Panc1 (cell line): ENCODE results near the gene PDE8B. TPM values are rescaled to one million over a fixed set of nuclear protein-coding genes. Genes with fewer than 3 reads are reported as not detected.

ENCODE experiments used
- ATAC-seq: fragments of 200-7000 bp; cut with Tn5 transposase; 2 replicates; pipeline ENCODE4 v1.9.1; 2020; ENCODE audit warnings: mild to moderate bottlenecking, moderate library complexity
- Bru-seq: library from RNA; stranded (reverse); fragments of 400-500 nt; gene quantifications from one replicate; lab custom pipeline; 2021; lab: Mats Ljungman, UMichigan
- BruChase-seq, 2 experiments: library from RNA; stranded (reverse); fragments of 400-500 nt; gene quantifications; one replicate each; lab custom pipeline; 2021; lab: Mats Ljungman, UMichigan
- BruUV-seq: library from RNA; stranded (reverse); fragments of 400-500 nt; replicated peaks from 2 replicates; lab custom pipeline; 2021; lab: Mats Ljungman, UMichigan
- CTCF ChIA-PET: fragments of 300-600 bp; sonication (Branson Sonifier 250); formaldehyde crosslinking; loops from one replicate; lab custom pipeline; 2022; ENCODE audit warnings: antibody characterized with exemption; lab: Charles Lee
- POLR2A ChIA-PET: fragments of 300-600 bp; sonication (Branson Sonifier 250); formaldehyde crosslinking; loops from one replicate; lab custom pipeline; 2022; ENCODE audit warnings: antibody characterized with exemption; lab: Charles Lee
- DNase-seq: peaks from one replicate; pipeline ENCODE4 v3.0.0-alpha.2; 2010; ENCODE audit warnings: low read depth, low spot score
- H3K27ac ChIP-seq: 2 replicates; pipeline ENCODE4 v1.5.1; 2011; ENCODE audit warnings: mild to moderate bottlenecking, low read length, inconsistent platforms
- H3K27me3 ChIP-seq: fragments of 200-500 bp; sonication (Bioruptor generic); 2 replicates; pipeline ENCODE4 v1.6.0; 2014; ENCODE audit warnings: low read length, inconsistent platforms; ENCODE audit not compliant: control insufficient read depth, insufficient read depth
- H3K36me3 ChIP-seq: fragments of 200-500 bp; sonication (Bioruptor generic); 2 replicates; pipeline ENCODE4 v1.5.1; 2014; ENCODE audit warnings: inconsistent platforms, mild to moderate bottlenecking, low read length, moderate library complexity; ENCODE audit not compliant: control insufficient read depth, insufficient read depth
- H3K4me1 ChIP-seq: 2 replicates; pipeline ENCODE4 v1.5.1; 2011; ENCODE audit warnings: inconsistent platforms, mild to moderate bottlenecking, low read length, moderate library complexity; ENCODE audit not compliant: control insufficient read depth, insufficient read depth
- H3K4me3 ChIP-seq, 2 experiments: 2 replicates each; pipeline ENCODE4 v1.5.1; 2011 to 2012; ENCODE audit warnings: low read depth in 2 of 2, low read length in 2 of 2, mild to moderate bottlenecking in 2 of 2, inconsistent platforms in 1 of 2, moderate library complexity in 1 of 2
- H3K9me3 ChIP-seq: fragments of 200-500 bp; sonication (Bioruptor generic); 2 replicates; pipeline ENCODE4 v1.5.1; 2014; ENCODE audit warnings: low read depth, mild to moderate bottlenecking, inconsistent platforms, low read length, moderate library complexity; ENCODE audit not compliant: control insufficient read depth, insufficient read depth
- CTCF ChIP-seq: fragments of 450-650 bp; IDR thresholded peaks from 2 replicates; pipeline ENCODE4 v1.5.1; 2017; ENCODE audit warnings: mild to moderate bottlenecking
- POLR2AphosphoS5 ChIP-seq: IDR thresholded peaks from 2 replicates; pipeline ENCODE4 v1.6.1; 2012; ENCODE audit warnings: mild to moderate bottlenecking, low read depth, low read length, moderate library complexity
- REST ChIP-seq, 2 experiments: IDR thresholded peaks; 2 replicates each; pipeline ENCODE4 v1.6.1; 2011 to 2012; ENCODE audit warnings: low read depth in 2 of 2, control low read depth in 1 of 2, low read length in 1 of 2, mild to moderate bottlenecking in 1 of 2, moderate library complexity in 1 of 2; ENCODE audit not compliant: insufficient read depth in 1 of 2
- SIN3A ChIP-seq: IDR thresholded peaks from 2 replicates; pipeline ENCODE4 v1.6.1; 2012; ENCODE audit warnings: low read depth, mild to moderate bottlenecking, low read length, moderate library complexity, borderline replicate concordance; ENCODE audit not compliant: insufficient read depth
- TCF7L2 ChIP-seq: IDR thresholded peaks from 2 replicates; pipeline ENCODE4 v1.6.1; 2011; ENCODE audit warnings: mild to moderate bottlenecking, low read depth, low read length, inconsistent platforms
- in situ Hi-C: cut with HindIII; loops from 2 replicates; pipeline ENCODE4 v1.10.0; 2016; ENCODE audit warnings: low sequenced_read_pairs, low pct_unique_long_range_greater_than_20kb
- intact Hi-C: fragments of 100-400 bp; cut with micrococcal nuclease; formaldehyde crosslinking; loops from one replicate; pipeline ENCODE4 v1.10.0; 2022; ENCODE audit not compliant: unreplicated experiment
- long read RNA-seq: library from polyadenylated mRNA; unstranded; transcript quantifications from one replicate; pipeline ENCODE4 v2.0.0, GENCODE V29; 2021; ENCODE audit not compliant: unreplicated experiment
- polyA plus RNA-seq: library from polyadenylated mRNA; unstranded; fragments of >200 nt; gene quantifications from one replicate; pipeline ENCODE4 v1.2.1, GENCODE V29; 2012; ENCODE audit warnings: missing spikeins; ENCODE audit not compliant: insufficient read length
- total RNA-seq: library from RNA; stranded (reverse); gene quantifications from one replicate; pipeline ENCODE4 v1.2.1, GENCODE V29; 2021; ENCODE audit not compliant: unreplicated experiment

PDE8B gene
- total RNA-seq (0.62 TPM), Bru-seq, nascent RNA (percentile 26 among the genes with signal in this experiment), BruChase-seq, experiment 1, labeled RNA remaining after a 2-hour chase (percentile 31 among the genes with signal in this experiment), BruChase-seq, experiment 2, labeled RNA remaining after a 6-hour chase (percentile 34 among the genes with signal in this experiment)
- polyA plus RNA-seq = 0.90 TPM
- long read RNA-seq, partial matches to known transcripts = 1 of 4 reads
- long read RNA-seq, other reads (novel, unspliced or antisense) = 3 of 4 reads

- peak within 1 kb of the TSS; percentile 23; a peak in 3 of 4 replicates for H3K4me3 ChIP-seq
- in situ Hi-C loops (no loop called here), intact Hi-C loops (no loop called here)
- POLR2A ChIA-PET = no interaction called here
- DNase-seq (no peak), ATAC-seq (peak; percentile 52)
- no peaks in the 10 kb centered on the region for H3K9me3 ChIP-seq
- no peak for TF ChIP-seq CTCF
- no peak for TF ChIP-seq REST (IDR thresholded peaks at IDR 0.05; ENCODE audit: insufficient read depth in 1 of 2, low read depth in 2 of 2, low read length in 1 of 2)
- no peak for TF ChIP-seq POLR2AphosphoS5
- TF ChIP-seq TCF7L2 = no peak
- TF ChIP-seq SIN3A = no peak
- H3K4me1 ChIP-seq = peaks cover under 1% of the 10 kb centered on the region
- H3K36me3 ChIP-seq = no peaks in the 10 kb centered on the region; the same call in 1 of the 2 replicates
- peaks cover 60% of the 10 kb centered on the region for H3K27me3 ChIP-seq
- H3K27ac ChIP-seq = no peak within 1 kb of the TSS
- CTCF ChIA-PET = interaction anchor here (0.6 kb wide), 2 partner anchors 108 to 234 kb away, joined by 4 to 6 read pairs; no protein-coding TSS in a partner anchor
- no TSS peak for BruUV-seq
These were observed at the start of gene PDE8B for GRCh38 chr5:77210091-77210963. TSS of gene PDE8B (plus strand) at chr5:77210680. CDS start at chr5:77210926, 246 bp downstream.

- intact Hi-C loops (no loop called here), in situ Hi-C loops (no loop called here)
- no TSS peak for BruUV-seq
- CTCF ChIA-PET = no interaction called here
- no peaks in the 10 kb centered on the region for H3K27me3 ChIP-seq
- no peaks in the 10 kb centered on the region for H3K4me1 ChIP-seq
- TF ChIP-seq POLR2AphosphoS5 (no peak), SIN3A (no peak), TCF7L2 (no peak), CTCF (no peak), REST (IDR thresholded peaks at IDR 0.05; ENCODE audit: insufficient read depth in 1 of 2, low read depth in 2 of 2, low read length in 1 of 2) (no peak)
- ATAC-seq (no peak), DNase-seq (no peak)
- no peaks in the 10 kb centered on the region for H3K36me3 ChIP-seq
- H3K27ac ChIP-seq = no peak overlapping the region
- POLR2A ChIA-PET = interaction anchor here (0.8 kb wide), 1 partner anchor 144 kb away, joined by 3 read pairs; no protein-coding TSS in a partner anchor
- no peak overlapping the region for H3K4me3 ChIP-seq
- no peaks in the 10 kb centered on the region for H3K9me3 ChIP-seq
These were observed 47.0 kb upstream of the PDE8B start for GRCh38 chr5:77163453-77163852.
